HCT116 (cell line): ENCODE data around the gene PCDH9. TPM values are rescaled to one million over a fixed set of nuclear protein-coding genes. Genes with fewer than 3 reads are reported as not detected.

ENCODE experiments used
- ATAC-seq: fragments of 200-7000 bp; cut with Tn5 transposase; 2 replicates; pipeline ENCODE4 v1.9.1; 2020; ENCODE audit warnings: mild to moderate bottlenecking, moderate library complexity
- BruUV-seq: library from RNA; stranded (reverse); fragments of 400-500 nt; replicated peaks from 2 replicates; lab custom pipeline; 2021; lab: Mats Ljungman, UMichigan
- CTCF ChIA-PET: fragments of 300-600 bp; sonication (Branson Sonifier 250); formaldehyde crosslinking; loops from one replicate; lab custom pipeline; 2021; ENCODE audit warnings: antibody characterized with exemption; lab: Charles Lee
- POLR2A ChIA-PET: fragments of 300-600, 350-600 bp; sonication (Branson Sonifier 250); formaldehyde crosslinking; loops from one replicate; lab custom pipeline; 2021; ENCODE audit warnings: antibody characterized with exemption; lab: Charles Lee
- RAD21 ChIA-PET, 2 experiments: fragments of 300-600 bp; sonication (Branson Sonifier 250); formaldehyde crosslinking; loops; one replicate each; lab custom pipeline; 2023; ENCODE audit warnings: low total read pairs in 2 of 2; ENCODE audit not compliant: uncharacterized antibody in 2 of 2, unreplicated experiment in 2 of 2, low non-redundant PET in 1 of 2; lab: Charles Lee
- DNase-seq: peaks from one replicate; pipeline ENCODE4 v3.0.0-alpha.2; 2010; ENCODE audit warnings: low read depth, low spot score
- H2AFZ ChIP-seq: fragments of 200-600 bp; shearing (Covaris generic), sonication (generic); 2 replicates; pipeline ENCODE4 v1.6.1; 2017; ENCODE audit warnings: low read depth, mixed run types, mixed read lengths, antibody characterized with exemption, low read length; ENCODE audit not compliant: poor library complexity, severe bottlenecking
- H3K27ac ChIP-seq: 2 replicates; pipeline ENCODE4 v1.5.1; 2012; ENCODE audit warnings: low read depth, low read length
- H3K27me3 ChIP-seq: fragments of 200-600 bp; sonication (generic); 2 replicates; pipeline ENCODE4 v1.6.1; 2016; ENCODE audit warnings: mixed run types, low read length, mixed read lengths; ENCODE audit not compliant: insufficient read depth
- H3K36me3 ChIP-seq, 2 experiments: fragments of 200-500 bp in 1 of 2; fragments of 200-600 bp in 1 of 2; sonication (Bioruptor generic) in 1 of 2; sonication (generic) in 1 of 2; 2 replicates each; pipeline versions ENCODE4 v1.5.1 to v1.6.1; 2014 to 2016; ENCODE audit warnings: low read length in 2 of 2, inconsistent platforms in 1 of 2, mixed read lengths in 1 of 2, mixed run types in 1 of 2; ENCODE audit not compliant: insufficient read depth in 2 of 2, control insufficient read depth in 1 of 2
- H3K4me1 ChIP-seq, 2 experiments: fragments of 200-600 bp in 1 of 2; sonication (generic) in 1 of 2; 2 replicates each; pipeline versions ENCODE4 v1.5.1 to v1.6.1; 2012 to 2017; ENCODE audit warnings: low read length in 2 of 2, inconsistent platforms in 1 of 2, mild to moderate bottlenecking in 1 of 2, mixed read lengths in 1 of 2, mixed run types in 1 of 2, moderate library complexity in 1 of 2; ENCODE audit not compliant: insufficient read depth in 2 of 2, control insufficient read depth in 1 of 2
- H3K4me2 ChIP-seq: fragments of 200-600 bp; sonication (generic); 2 replicates; pipeline ENCODE4 v1.6.1; 2017; ENCODE audit warnings: mixed run types, low read length, mixed read lengths
- H3K4me3 ChIP-seq, 2 experiments: fragments of 200-600 bp in 1 of 2; sonication (generic) in 1 of 2; replicated peaks in 1 of 2; 2 replicates each; pipeline ENCODE4 v1.5.1; 2011 to 2016; ENCODE audit warnings: low read length in 2 of 2, control low read depth in 1 of 2, low read depth in 1 of 2, mild to moderate bottlenecking in 1 of 2, mixed read lengths in 1 of 2, mixed run types in 1 of 2
- H3K79me2 ChIP-seq: fragments of 200-600 bp; sonication (generic); 2 replicates; pipeline ENCODE4 v1.6.1; 2017; ENCODE audit warnings: mild to moderate bottlenecking, mixed run types, low read length, moderate library complexity, mixed read lengths; ENCODE audit not compliant: insufficient read depth
- H3K9ac ChIP-seq: fragments of 200-600 bp; sonication (generic); 2 replicates; pipeline ENCODE4 v1.6.1; 2016; ENCODE audit warnings: low read length, mixed read lengths
- H3K9me2 ChIP-seq: fragments of 200-600 bp; sonication (generic), shearing (Covaris generic); 2 replicates; pipeline ENCODE4 v1.6.1; 2017; ENCODE audit warnings: mixed run types, mild to moderate bottlenecking, moderate library complexity; ENCODE audit not compliant: insufficient read depth
- H3K9me3 ChIP-seq, 2 experiments: fragments of 200-500 bp in 1 of 2; fragments of 200-600 bp in 1 of 2; sonication (Bioruptor generic) in 1 of 2; sonication (generic) in 1 of 2; 2 replicates each; pipeline ENCODE4 v1.6.1; 2014 to 2017; ENCODE audit warnings: low read length in 2 of 2, mixed read lengths in 2 of 2, inconsistent platforms in 1 of 2, low read depth in 1 of 2, mild to moderate bottlenecking in 1 of 2, mixed run types in 1 of 2, moderate library complexity in 1 of 2; ENCODE audit not compliant: control insufficient read depth in 1 of 2, insufficient read depth in 1 of 2
- H4K20me1 ChIP-seq: fragments of 200-600 bp; sonication (generic), shearing (Covaris generic); 2 replicates; pipeline ENCODE4 v1.6.1; 2017; ENCODE audit warnings: mixed run types, mild to moderate bottlenecking, moderate library complexity; ENCODE audit not compliant: insufficient read depth
- CBX3 ChIP-seq: IDR thresholded peaks from 2 replicates; pipeline ENCODE4 v1.6.1; 2012; ENCODE audit warnings: low read depth
- EGR1 ChIP-seq: IDR thresholded peaks from 2 replicates; pipeline ENCODE4 v1.6.1; 2012; ENCODE audit warnings: low read depth
- ELF1 ChIP-seq: IDR thresholded peaks from 2 replicates; pipeline ENCODE4 v1.6.1; 2012; ENCODE audit warnings: low read depth, borderline replicate concordance
- EZH2phosphoT487 ChIP-seq: fragments of 200-600 bp; IDR thresholded peaks from 2 replicates; pipeline ENCODE4 v1.6.1; 2018; ENCODE audit warnings: antibody characterized with exemption, borderline replicate concordance
- FOSL1 ChIP-seq: IDR thresholded peaks from 2 replicates; pipeline ENCODE4 v1.6.1; 2012; ENCODE audit warnings: low read depth
- JUND ChIP-seq: IDR thresholded peaks from 2 replicates; pipeline ENCODE4 v1.6.1; 2012
- POLR2A ChIP-seq: IDR thresholded peaks from 2 replicates; pipeline ENCODE4 v1.7.0; 2011; ENCODE audit warnings: borderline replicate concordance; ENCODE audit not compliant: insufficient read depth, insufficient read length; ENCODE audit errors: extremely low read depth
- POLR2AphosphoS5 ChIP-seq: IDR thresholded peaks from 2 replicates; pipeline ENCODE4 v1.6.1; 2011; ENCODE audit warnings: mild to moderate bottlenecking, low read depth, low read length, moderate library complexity
- RAD21 ChIP-seq: IDR thresholded peaks from 2 replicates; pipeline ENCODE4 v1.6.1; 2012; ENCODE audit warnings: low read depth, mild to moderate bottlenecking
- SP1 ChIP-seq: IDR thresholded peaks from 2 replicates; pipeline ENCODE4 v1.6.1; 2012; ENCODE audit warnings: low read depth
- SRF ChIP-seq: IDR thresholded peaks from 2 replicates; pipeline ENCODE4 v1.6.1; 2012; ENCODE audit warnings: low read depth
- YY1 ChIP-seq: IDR thresholded peaks from 2 replicates; pipeline ENCODE4 v1.6.1; 2011; ENCODE audit warnings: low read length, low read depth, moderate library complexity, mild to moderate bottlenecking; ENCODE audit not compliant: insufficient replicate concordance; ENCODE audit errors: extremely low read depth
- ZNF274 ChIP-seq: fragments of 200-500 bp; sonication (Bioruptor generic); IDR thresholded peaks from 2 replicates; pipeline ENCODE4 v1.6.1; 2014; ENCODE audit warnings: mild to moderate bottlenecking, low read depth, low read length, inconsistent platforms
- intact Hi-C: fragments of 100-400 bp; cut with micrococcal nuclease; formaldehyde crosslinking; loops from 2 replicates; pipeline ENCODE4 v1.10.0; 2022
- total RNA-seq: library from RNA; stranded (reverse); gene quantifications from one replicate; pipeline ENCODE4 v1.2.1, GENCODE V29; 2021; ENCODE audit not compliant: unreplicated experiment
- TF ChIP-seq, protein P1 (sequence below), 3 experiments: fragments of 200-600 bp in 1 of 3; sonication (generic) in 1 of 3; IDR thresholded peaks in 2 of 3; conservative IDR thresholded peaks in 1 of 3; 2 replicates each; pipeline ENCODE4 v1.5.1; 2012 to 2017; ENCODE audit warnings: low read depth in 2 of 3, low read length in 2 of 3, antibody characterized with exemption in 1 of 3, borderline replicate concordance in 1 of 3, control low read depth in 1 of 3, mild to moderate bottlenecking in 1 of 3, mixed read lengths in 1 of 3, mixed run types in 1 of 3, moderate library complexity in 1 of 3; ENCODE audit not compliant: insufficient read depth in 1 of 3
- TF ChIP-seq, protein P2 (sequence below): IDR thresholded peaks from 2 replicates; pipeline ENCODE4 v1.6.1; 2012
- TF ChIP-seq, protein P3 (sequence below): IDR thresholded peaks from 2 replicates; pipeline ENCODE4 v1.6.1; 2012; ENCODE audit warnings: low read depth

PCDH9 gene
- total RNA-seq, 1 experiment from 2014 or later: 0.02 TPM

DNA sequence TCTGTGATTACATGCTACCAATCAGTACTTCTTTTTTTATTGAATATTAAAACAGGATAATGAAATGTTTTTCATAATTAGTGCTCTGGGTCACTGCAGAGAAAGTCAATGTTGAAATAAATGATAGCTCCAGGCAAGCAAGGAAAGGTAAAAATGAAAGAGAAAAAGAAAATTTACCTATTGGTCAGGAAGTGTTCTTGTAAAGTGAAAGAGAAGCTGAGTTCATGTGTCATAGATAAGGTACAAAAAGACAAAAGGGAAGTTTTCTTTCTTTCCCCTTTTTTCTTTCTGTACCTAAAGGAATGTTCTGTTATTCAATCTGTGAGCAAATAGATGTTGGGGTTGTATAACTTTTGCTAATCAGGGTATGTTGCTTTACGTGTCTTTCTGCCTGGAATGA is 197.0 kb downstream of the PCDH9 start (continued):
- TF ChIP-seq, protein P1, sequence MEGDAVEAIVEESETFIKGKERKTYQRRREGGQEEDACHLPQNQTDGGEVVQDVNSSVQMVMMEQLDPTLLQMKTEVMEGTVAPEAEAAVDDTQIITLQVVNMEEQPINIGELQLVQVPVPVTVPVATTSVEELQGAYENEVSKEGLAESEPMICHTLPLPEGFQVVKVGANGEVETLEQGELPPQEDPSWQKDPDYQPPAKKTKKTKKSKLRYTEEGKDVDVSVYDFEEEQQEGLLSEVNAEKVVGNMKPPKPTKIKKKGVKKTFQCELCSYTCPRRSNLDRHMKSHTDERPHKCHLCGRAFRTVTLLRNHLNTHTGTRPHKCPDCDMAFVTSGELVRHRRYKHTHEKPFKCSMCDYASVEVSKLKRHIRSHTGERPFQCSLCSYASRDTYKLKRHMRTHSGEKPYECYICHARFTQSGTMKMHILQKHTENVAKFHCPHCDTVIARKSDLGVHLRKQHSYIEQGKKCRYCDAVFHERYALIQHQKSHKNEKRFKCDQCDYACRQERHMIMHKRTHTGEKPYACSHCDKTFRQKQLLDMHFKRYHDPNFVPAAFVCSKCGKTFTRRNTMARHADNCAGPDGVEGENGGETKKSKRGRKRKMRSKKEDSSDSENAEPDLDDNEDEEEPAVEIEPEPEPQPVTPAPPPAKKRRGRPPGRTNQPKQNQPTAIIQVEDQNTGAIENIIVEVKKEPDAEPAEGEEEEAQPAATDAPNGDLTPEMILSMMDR (IDR thresholded peaks at IDR 0.05 in 2 of 3, conservative IDR thresholded peaks at IDR 0.05 in 1 of 3; ENCODE audit: borderline replicate concordance in 1 of 3, insufficient read depth in 1 of 3, low read depth in 2 of 3, low read length in 2 of 3): no peak
- TF ChIP-seq, protein P2, sequence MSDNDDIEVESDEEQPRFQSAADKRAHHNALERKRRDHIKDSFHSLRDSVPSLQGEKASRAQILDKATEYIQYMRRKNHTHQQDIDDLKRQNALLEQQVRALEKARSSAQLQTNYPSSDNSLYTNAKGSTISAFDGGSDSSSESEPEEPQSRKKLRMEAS: no peak
- no peak for TF ChIP-seq FOSL1
- no peak for TF ChIP-seq EGR1
- TF ChIP-seq POLR2A: no peak
- no peak for TF ChIP-seq RAD21
- no peak for TF ChIP-seq YY1
- TF ChIP-seq EZH2phosphoT487: no peak
- no peak for TF ChIP-seq SRF
- no peak for TF ChIP-seq SP1
- TF ChIP-seq ELF1: no peak
- no peak for TF ChIP-seq CBX3
- TF ChIP-seq JUND: no peak
- no peak for TF ChIP-seq ZNF274

DNA sequence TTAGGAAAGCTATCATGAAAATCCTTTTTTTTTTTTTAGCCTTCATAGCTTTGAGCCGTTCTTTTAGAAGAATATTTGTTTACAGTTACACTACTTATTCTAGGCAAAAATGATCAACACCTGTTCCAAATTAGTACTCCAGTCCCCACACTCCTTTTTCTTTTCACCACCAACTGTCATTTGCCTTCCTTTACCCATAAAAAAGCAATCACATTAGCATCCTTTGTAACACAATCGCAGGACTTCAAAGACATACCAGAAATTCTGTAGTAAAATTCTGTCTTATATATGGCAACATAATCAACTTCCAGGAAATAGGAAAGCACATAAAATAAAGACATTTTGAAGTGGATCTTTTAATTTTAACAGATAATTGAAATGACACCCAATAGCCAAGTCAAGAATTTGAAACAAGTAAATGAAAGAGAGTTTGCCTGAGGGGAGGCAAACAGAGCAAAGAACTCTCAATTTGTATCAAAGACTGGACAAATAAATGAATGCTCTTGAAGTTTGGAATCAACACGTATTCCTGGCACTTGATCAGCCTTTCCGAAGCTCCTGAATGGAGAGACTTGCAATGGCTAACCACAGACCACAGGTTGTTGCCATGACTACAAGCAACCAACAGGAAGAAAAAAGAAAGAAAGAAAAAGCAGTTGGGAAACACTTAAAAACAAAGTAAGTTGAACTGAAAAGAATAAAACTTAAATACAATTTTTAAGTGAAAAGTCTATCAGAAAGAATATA is 206.8 kb downstream of the PCDH9 start:
- H3K4me3 ChIP-seq: no peak overlapping the region
- H3K79me2 ChIP-seq: no peaks in the 10 kb centered on the region
- DNase-seq (no peak), ATAC-seq (no peak)
- H4K20me1 ChIP-seq: no peaks in the 10 kb centered on the region
- no peaks in the 10 kb centered on the region for H3K36me3 ChIP-seq
- H3K4me2 ChIP-seq: no peak overlapping the region
- TF ChIP-seq SRF (no peak), ZNF274 (no peak), FOSL1 (no peak), POLR2AphosphoS5 (no peak)
- TF ChIP-seq, protein P1 (IDR thresholded peaks at IDR 0.05 in 2 of 3, conservative IDR thresholded peaks at IDR 0.05 in 1 of 3; ENCODE audit: borderline replicate concordance in 1 of 3, insufficient read depth in 1 of 3, low read depth in 2 of 3, low read length in 2 of 3): no peak
- TF ChIP-seq, protein P3, sequence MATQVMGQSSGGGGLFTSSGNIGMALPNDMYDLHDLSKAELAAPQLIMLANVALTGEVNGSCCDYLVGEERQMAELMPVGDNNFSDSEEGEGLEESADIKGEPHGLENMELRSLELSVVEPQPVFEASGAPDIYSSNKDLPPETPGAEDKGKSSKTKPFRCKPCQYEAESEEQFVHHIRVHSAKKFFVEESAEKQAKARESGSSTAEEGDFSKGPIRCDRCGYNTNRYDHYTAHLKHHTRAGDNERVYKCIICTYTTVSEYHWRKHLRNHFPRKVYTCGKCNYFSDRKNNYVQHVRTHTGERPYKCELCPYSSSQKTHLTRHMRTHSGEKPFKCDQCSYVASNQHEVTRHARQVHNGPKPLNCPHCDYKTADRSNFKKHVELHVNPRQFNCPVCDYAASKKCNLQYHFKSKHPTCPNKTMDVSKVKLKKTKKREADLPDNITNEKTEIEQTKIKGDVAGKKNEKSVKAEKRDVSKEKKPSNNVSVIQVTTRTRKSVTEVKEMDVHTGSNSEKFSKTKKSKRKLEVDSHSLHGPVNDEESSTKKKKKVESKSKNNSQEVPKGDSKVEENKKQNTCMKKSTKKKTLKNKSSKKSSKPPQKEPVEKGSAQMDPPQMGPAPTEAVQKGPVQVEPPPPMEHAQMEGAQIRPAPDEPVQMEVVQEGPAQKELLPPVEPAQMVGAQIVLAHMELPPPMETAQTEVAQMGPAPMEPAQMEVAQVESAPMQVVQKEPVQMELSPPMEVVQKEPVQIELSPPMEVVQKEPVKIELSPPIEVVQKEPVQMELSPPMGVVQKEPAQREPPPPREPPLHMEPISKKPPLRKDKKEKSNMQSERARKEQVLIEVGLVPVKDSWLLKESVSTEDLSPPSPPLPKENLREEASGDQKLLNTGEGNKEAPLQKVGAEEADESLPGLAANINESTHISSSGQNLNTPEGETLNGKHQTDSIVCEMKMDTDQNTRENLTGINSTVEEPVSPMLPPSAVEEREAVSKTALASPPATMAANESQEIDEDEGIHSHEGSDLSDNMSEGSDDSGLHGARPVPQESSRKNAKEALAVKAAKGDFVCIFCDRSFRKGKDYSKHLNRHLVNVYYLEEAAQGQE: no peak
- POLR2A ChIA-PET: no interaction called here
- H3K9me2 ChIP-seq: no peaks in the 10 kb centered on the region
- CTCF ChIA-PET: no interaction called here
- BruUV-seq: no TSS peak
- H3K9me3 ChIP-seq: no peaks in the 10 kb centered on the region
- intact Hi-C loops: no loop called here
- no peaks in the 10 kb centered on the region for H3K27me3 ChIP-seq
- H3K4me1 ChIP-seq: no peaks in the 10 kb centered on the region
- RAD21 ChIA-PET: no interaction called here
- H3K9ac ChIP-seq: no peak overlapping the region
- no peak overlapping the region for H3K27ac ChIP-seq
- H2AFZ ChIP-seq: no peak overlapping the region
